PC-3 (cell line): ENCODE data around the gene SOWAHB. TPM values are rescaled to one million over a fixed set of nuclear protein-coding genes. Genes with fewer than 3 reads are reported as not detected.
A peak's percentile ranks its signal among the peaks of the same experiment; 100 is the strongest.

Source experiments
- ATAC-seq: fragments of 200-7000 bp; cut with Tn5 transposase; 2 replicates; pipeline ENCODE4 v1.9.1; 2020; ENCODE audit warnings: mild to moderate bottlenecking, moderate library complexity
- Bru-seq: library from RNA; stranded (reverse); fragments of 400-500 nt; gene quantifications from one replicate; lab custom pipeline; 2021; lab: Mats Ljungman, UMichigan
- BruChase-seq, 2 experiments: library from RNA; stranded (reverse); fragments of 400-500 nt; gene quantifications; one replicate each; lab custom pipeline; 2021; lab: Mats Ljungman, UMichigan
- BruUV-seq: library from RNA; stranded (reverse); fragments of 400-500 nt; replicated peaks from 2 replicates; lab custom pipeline; 2021; lab: Mats Ljungman, UMichigan
- CTCF ChIA-PET: fragments of 300-600 bp; sonication (Branson Sonifier 250); formaldehyde crosslinking; loops from one replicate; lab custom pipeline; 2022; ENCODE audit warnings: antibody characterized with exemption; lab: Charles Lee
- POLR2A ChIA-PET: fragments of 300-600 bp; sonication (Branson Sonifier 250); formaldehyde crosslinking; loops from one replicate; lab custom pipeline; 2022; ENCODE audit warnings: antibody characterized with exemption; ENCODE audit not compliant: unreplicated experiment; lab: Charles Lee
- DNase-seq: peaks from one replicate; pipeline ENCODE4 v3.0.0-alpha.2; 2015
- H2AFZ ChIP-seq: fragments of 300-600 bp; sonication (generic); 2 replicates; pipeline ENCODE4 v1.6.0; 2016; ENCODE audit warnings: antibody characterized with exemption, low read length
- H3F3A ChIP-seq: fragments of 300-600 bp; sonication (generic); one replicate; pipeline ENCODE4 v1.6.0; 2017; ENCODE audit warnings: antibody characterized with exemption, low read length, control low read depth, mild to moderate bottlenecking; ENCODE audit not compliant: unreplicated experiment
- H3K27ac ChIP-seq: fragments of 300-600 bp; sonication (generic); 2 replicates; pipeline ENCODE4 v1.5.1; 2016; ENCODE audit warnings: mild to moderate bottlenecking, low read length
- H3K27me3 ChIP-seq: fragments of 300-600 bp; sonication (generic); 2 replicates; pipeline ENCODE4 v1.6.1; 2016; ENCODE audit warnings: low read length, mixed read lengths
- H3K36me3 ChIP-seq: fragments of 300-600 bp; sonication (generic); 2 replicates; pipeline ENCODE4 v1.6.1; 2016; ENCODE audit warnings: low read depth, mixed run types, low read length, mixed read lengths
- H3K4me1 ChIP-seq: fragments of 300-600 bp; sonication (generic); 2 replicates; pipeline ENCODE4 v1.5.1; 2016; ENCODE audit warnings: low read length; ENCODE audit not compliant: insufficient read depth
- H3K4me2 ChIP-seq: fragments of 300-600 bp; sonication (generic); 2 replicates; pipeline ENCODE4 v1.6.0; 2016; ENCODE audit warnings: low read length
- H3K4me3 ChIP-seq: fragments of 300-600 bp; sonication (generic); 2 replicates; pipeline ENCODE4 v1.5.1; 2016; ENCODE audit warnings: mild to moderate bottlenecking, low read length, mixed read lengths
- H3K79me2 ChIP-seq: fragments of 300-600 bp; sonication (generic); 2 replicates; pipeline ENCODE4 v1.6.1; 2017; ENCODE audit warnings: low read length, mixed read lengths
- H3K9ac ChIP-seq: fragments of 300-600 bp; sonication (generic); 2 replicates; pipeline ENCODE4 v1.6.0; 2016; ENCODE audit warnings: mild to moderate bottlenecking, low read length
- H3K9me2 ChIP-seq: fragments of 300-600 bp; sonication (generic); replicated peaks from 2 replicates; pipeline ENCODE4 v1.6.1; 2016; ENCODE audit warnings: mixed run types, low read length, mixed read lengths
- H3K9me3 ChIP-seq: fragments of 300-600 bp; sonication (generic); 2 replicates; pipeline ENCODE4 v1.6.1; 2016; ENCODE audit warnings: low read length, mixed read lengths
- H4K20me1 ChIP-seq: fragments of 300-600 bp; sonication (generic); 2 replicates; pipeline ENCODE4 v1.6.1; 2016; ENCODE audit warnings: low read length, mixed read lengths
- EZH2 ChIP-seq: fragments of 300-600 bp; sonication (generic); IDR thresholded peaks from one replicate; pipeline ENCODE4 v1.6.1; 2017; ENCODE audit warnings: antibody characterized with exemption, mild to moderate bottlenecking, low read length; ENCODE audit not compliant: unreplicated experiment
- EZH2phosphoT487 ChIP-seq: fragments of 300-600 bp; sonication (generic); IDR thresholded peaks from 2 replicates; pipeline ENCODE4 v1.6.1; 2018; ENCODE audit warnings: mild to moderate bottlenecking, antibody characterized with exemption, low read length, borderline replicate concordance
- intact Hi-C: fragments of 100-400 bp; cut with micrococcal nuclease; formaldehyde crosslinking; loops from 2 replicates; pipeline ENCODE4 v1.9.0; 2023
- long read RNA-seq: library from polyadenylated mRNA; unstranded; transcript quantifications from one replicate; pipeline ENCODE4 v2.0.0, GENCODE V29; 2021; ENCODE audit not compliant: unreplicated experiment
- total RNA-seq: library from RNA; depleted of rRNA; stranded (reverse); fragments of >200 nt; gene quantifications from 2 replicates; pipeline ENCODE4 v1.2.3, GENCODE V29; 2014; rRNA removed
- TF ChIP-seq, protein P1 (sequence below): fragments of 300-600 bp; sonication (generic); conservative IDR thresholded peaks from 2 replicates; pipeline ENCODE4 v1.5.1; 2017; ENCODE audit warnings: antibody characterized with exemption, low read depth, mild to moderate bottlenecking, low read length

Gene SOWAHB
- total RNA-seq (4.8 and 6.3 TPM in 2 replicates), Bru-seq, nascent RNA (percentile 38 among the genes with signal in this experiment), BruChase-seq, experiment 1, labeled RNA remaining after a 6-hour chase (percentile 61 among the genes with signal in this experiment), BruChase-seq, experiment 2, labeled RNA remaining after a 2-hour chase (percentile 55 among the genes with signal in this experiment)
- long read RNA-seq, transcript SOWAHB-201 (1 exons, 3,220 nt) = major isoform, 6 of 6 reads
- long read RNA-seq, partial matches to known transcripts = 0 of 6 reads
- long read RNA-seq, other reads (novel, unspliced or antisense) = 0 of 6 reads

GRCh38 chr4:76897536-76898384 is at the start of gene SOWAHB:
TSS of gene SOWAHB (minus strand) at chr4:76898144. CDS start at chr4:76897849, 295 bp downstream.
- Histone ChIP-seq H3K9me3 (no peaks in the 10 kb centered on the region), H3K4me1 (peaks cover 21% of the 10 kb centered on the region), H3K36me3 (no peaks in the 10 kb centered on the region), H4K20me1 (no peaks in the 10 kb centered on the region), H2AFZ (peak within 1 kb of the TSS; percentile 81), H3K9me2 (no peaks in the 10 kb centered on the region), H3F3A (no peaks in the 10 kb centered on the region), H3K4me3 (peak within 1 kb of the TSS; percentile 83), H3K27me3 (no peaks in the 10 kb centered on the region), H3K9ac (peak within 1 kb of the TSS; percentile 63), H3K79me2 (no peaks in the 10 kb centered on the region), H3K27ac (peak within 1 kb of the TSS; percentile 30; the same call in 1 of the 2 replicates), H3K4me2 (peak within 1 kb of the TSS; percentile 90)
- ATAC-seq = peak; percentile 82
- peak; percentile 84 for DNase-seq
- no TSS peak for BruUV-seq
- ChIA-PET POLR2A (interaction anchor here (0.5 to 0.6 kb wide), 2 partner anchors 60 to 115 kb away, joined by 3 to 5 read pairs; no protein-coding TSS in a partner anchor), CTCF (interaction anchor here (0.5 kb wide), 1 partner anchor 140 kb away, joined by 5 read pairs; no protein-coding TSS in a partner anchor)
- no peak for TF ChIP-seq EZH2phosphoT487
- intact Hi-C loops = loop anchor here (2.0 kb wide), 1 partner anchor 51 kb away; the partner anchor contains the start of gene SEPTIN11

- peaks cover 49% of the 10 kb centered on the region for H3K79me2 ChIP-seq
- H3K9me2 ChIP-seq = no peaks in the 10 kb centered on the region
- 0 out of 2 replicates have a peak, but pooled peaks cover 7% of the 10 kb centered on the region for H4K20me1 ChIP-seq
- ATAC-seq (no peak), DNase-seq (no peak)
- H2AFZ ChIP-seq = no peak overlapping the region
- no peaks in the 10 kb centered on the region for H3K27me3 ChIP-seq
- H3K4me3 ChIP-seq = no peak overlapping the region
- intact Hi-C loops = loop anchor here (10.0 kb wide), 1 partner anchor 163 kb away; no protein-coding TSS in a partner anchor
- no peaks in the 10 kb centered on the region for H3K9me3 ChIP-seq
- no peaks in the 10 kb centered on the region for H3K36me3 ChIP-seq
- ChIA-PET POLR2A (no interaction called here), CTCF (no interaction called here)
- no peaks in the 10 kb centered on the region for H3F3A ChIP-seq
- H3K9ac ChIP-seq = no peak overlapping the region
- no peak overlapping the region for H3K27ac ChIP-seq
- TF ChIP-seq, protein P1, sequence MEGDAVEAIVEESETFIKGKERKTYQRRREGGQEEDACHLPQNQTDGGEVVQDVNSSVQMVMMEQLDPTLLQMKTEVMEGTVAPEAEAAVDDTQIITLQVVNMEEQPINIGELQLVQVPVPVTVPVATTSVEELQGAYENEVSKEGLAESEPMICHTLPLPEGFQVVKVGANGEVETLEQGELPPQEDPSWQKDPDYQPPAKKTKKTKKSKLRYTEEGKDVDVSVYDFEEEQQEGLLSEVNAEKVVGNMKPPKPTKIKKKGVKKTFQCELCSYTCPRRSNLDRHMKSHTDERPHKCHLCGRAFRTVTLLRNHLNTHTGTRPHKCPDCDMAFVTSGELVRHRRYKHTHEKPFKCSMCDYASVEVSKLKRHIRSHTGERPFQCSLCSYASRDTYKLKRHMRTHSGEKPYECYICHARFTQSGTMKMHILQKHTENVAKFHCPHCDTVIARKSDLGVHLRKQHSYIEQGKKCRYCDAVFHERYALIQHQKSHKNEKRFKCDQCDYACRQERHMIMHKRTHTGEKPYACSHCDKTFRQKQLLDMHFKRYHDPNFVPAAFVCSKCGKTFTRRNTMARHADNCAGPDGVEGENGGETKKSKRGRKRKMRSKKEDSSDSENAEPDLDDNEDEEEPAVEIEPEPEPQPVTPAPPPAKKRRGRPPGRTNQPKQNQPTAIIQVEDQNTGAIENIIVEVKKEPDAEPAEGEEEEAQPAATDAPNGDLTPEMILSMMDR = no peak
- TF ChIP-seq EZH2 = no peak
- no peak for TF ChIP-seq EZH2phosphoT487
- BruUV-seq = no TSS peak
- peaks cover 17% of the 10 kb centered on the region for H3K4me1 ChIP-seq
- peak overlapping the region; percentile 11; the same call in 1 of the 2 replicates for H3K4me2 ChIP-seq
Measured at GRCh38 chr4:76947369-76947768, 49.4 kb upstream of the SOWAHB start.

DNA sequence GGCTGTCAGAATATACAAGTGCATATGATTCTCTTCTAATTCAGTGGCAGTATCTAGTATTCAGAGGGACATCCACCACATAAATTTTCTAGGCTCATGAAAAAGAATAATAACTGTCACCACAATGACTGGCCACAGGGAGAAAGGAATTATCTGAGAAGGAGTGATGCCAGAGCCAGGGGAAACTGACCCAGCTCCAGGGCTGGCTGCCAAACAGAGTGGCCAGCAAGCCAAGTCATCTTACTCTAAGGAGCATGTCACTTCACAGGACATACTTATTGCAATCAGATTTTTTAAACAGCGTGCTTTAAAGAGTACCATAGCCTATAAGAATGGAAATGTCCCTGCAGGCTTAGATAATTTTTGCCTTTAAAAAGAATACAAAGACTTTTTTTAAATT is 45.8 kb upstream of the SOWAHB start:
- Histone ChIP-seq H3F3A (no peaks in the 10 kb centered on the region), H3K36me3 (no peaks in the 10 kb centered on the region), H3K79me2 (peaks cover 18% of the 10 kb centered on the region), H3K9ac (no peak overlapping the region), H3K27me3 (no peaks in the 10 kb centered on the region), H4K20me1 (no peaks in the 10 kb centered on the region), H3K9me3 (no peaks in the 10 kb centered on the region), H2AFZ (no peak overlapping the region), H3K9me2 (no peaks in the 10 kb centered on the region), H3K4me3 (no peak overlapping the region), H3K4me1 (peaks cover 7% of the 10 kb centered on the region), H3K4me2 (no peak overlapping the region), H3K27ac (no peak overlapping the region)
- DNase-seq = no peak
- POLR2A ChIA-PET = no interaction called here
- TF ChIP-seq EZH2phosphoT487 (no peak), EZH2 (no peak)
- TF ChIP-seq, protein P1 = no peak
- no peak for ATAC-seq
- CTCF ChIA-PET = no interaction called here
- intact Hi-C loops = loop anchor here (10.0 kb wide), 1 partner anchor 159 kb away; no protein-coding TSS in a partner anchor
- BruUV-seq = no TSS peak
